GM18861 (cell line): ENCODE results near the gene FUBP3.

Experiments
- ATAC-seq: cut with Tn5 transposase; IDR thresholded peaks from one replicate; pipeline ENCODE4 v1.9.1; 2021; ENCODE audit not compliant: unreplicated experiment

The FUBP3 gene

DNA sequence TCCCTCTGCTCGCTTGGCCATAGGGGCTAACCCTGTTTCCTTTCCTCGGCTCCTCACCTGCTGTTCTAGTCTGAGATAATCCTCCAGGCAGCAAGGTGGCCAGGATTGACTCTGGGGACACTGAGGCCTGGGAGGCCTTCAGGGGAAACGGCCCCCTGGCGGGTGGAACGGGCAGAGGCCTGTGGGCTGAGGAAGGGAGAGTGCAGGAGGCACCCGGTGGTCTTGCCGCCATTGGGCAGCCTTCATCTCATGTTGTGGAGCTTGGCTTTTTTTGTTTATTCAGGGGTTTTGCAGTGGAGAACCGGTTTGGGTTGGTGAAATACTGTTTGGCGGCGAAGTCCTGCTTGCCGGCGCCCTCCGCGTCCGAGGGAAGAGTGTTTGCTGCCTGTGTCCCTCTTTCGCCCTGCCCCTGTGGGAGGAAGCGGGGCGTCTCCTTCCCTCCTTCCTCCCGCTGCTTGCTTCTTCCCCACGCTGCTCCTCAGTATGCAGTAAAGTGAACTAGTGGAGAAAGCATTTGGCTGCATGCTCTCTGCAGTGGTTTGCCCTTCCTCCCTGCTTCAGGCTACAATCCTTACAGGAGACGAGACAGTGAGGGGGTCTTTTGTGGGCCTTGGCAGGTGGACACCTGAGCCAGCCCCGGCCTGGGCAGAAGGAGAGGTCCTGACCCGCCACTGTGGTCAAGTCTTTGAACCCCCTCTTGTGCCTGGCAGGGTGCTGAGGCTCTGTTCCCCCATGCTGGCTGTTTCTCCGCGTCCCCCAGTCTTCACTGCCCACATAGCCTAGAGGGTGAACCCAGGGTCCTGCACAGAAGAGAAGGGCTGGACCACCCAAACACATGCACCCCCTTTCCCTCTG, 54.2 kb downstream of the FUBP3 start:
- no peak for ATAC-seq

DNA sequence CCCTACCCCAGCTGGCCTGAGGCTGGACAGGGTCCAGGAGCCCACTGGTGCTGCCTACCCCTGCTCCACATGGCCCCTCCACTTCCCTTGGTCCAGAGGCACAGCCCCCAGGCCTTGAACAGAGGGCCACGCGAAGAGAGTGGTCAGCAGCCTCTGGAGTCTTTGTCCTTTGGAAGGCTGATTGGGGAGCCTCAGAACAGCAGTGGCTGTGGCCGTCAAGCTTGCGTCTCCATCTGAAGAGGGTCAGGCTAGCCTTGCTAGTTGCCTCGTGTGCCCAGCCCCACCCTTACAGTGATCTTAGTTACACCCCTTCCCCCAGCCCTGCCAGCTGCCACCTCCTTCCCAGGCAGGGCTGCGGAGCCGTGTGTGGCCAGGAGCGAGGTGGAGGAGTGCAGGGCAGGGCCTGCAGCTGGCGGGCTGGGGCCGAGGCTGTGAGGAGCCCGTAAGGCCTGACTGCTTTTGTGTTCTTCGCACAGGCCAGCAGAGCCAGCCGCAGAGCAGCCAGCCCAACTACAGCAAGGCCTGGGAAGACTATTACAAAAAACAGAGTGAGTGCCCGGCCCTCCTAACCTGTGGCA, 54.9 kb downstream of the FUBP3 start:
- ATAC-seq = no peak

DNA sequence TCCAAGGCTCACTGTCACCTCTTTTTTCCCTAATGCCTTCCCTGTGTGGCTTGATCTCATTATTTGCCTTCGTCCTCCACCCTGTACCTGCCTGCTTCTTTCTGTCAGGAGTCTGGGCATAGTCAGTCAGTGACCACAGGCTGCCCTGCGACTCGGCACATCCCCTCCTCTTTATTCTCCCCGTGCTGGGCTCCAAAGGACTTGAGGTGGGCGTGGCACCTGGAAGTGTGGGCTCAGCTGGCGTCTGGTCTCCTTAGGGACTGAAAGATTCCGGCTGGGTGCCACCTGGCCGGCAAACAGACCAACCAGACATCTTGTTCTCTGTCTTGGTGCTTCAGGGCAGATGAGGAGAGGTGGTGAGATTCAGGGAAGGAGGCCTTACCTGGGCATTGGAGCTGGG, 55.4 kb downstream of the FUBP3 start:
- no peak for ATAC-seq

DNA sequence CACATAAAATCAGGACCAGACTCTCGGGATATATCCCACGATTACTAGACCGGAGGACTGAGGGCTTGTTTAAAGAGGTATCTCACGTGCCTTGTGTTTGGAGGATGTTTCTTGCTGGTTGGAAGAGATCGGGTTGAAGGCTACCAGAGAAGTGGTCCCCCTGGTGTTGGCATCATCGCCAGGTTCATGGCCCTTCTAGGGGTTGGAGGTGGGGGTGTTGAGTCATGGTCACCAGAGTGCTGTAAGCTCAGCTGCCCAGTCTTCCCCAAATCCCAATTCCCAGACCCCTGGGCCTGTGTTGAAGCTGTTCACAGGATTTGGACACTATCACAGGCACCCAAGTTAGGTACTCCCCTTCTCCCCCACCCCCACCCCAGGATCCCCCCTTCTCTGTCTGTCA, 55.9 kb downstream of the FUBP3 start:
- no peak for ATAC-seq

DNA sequence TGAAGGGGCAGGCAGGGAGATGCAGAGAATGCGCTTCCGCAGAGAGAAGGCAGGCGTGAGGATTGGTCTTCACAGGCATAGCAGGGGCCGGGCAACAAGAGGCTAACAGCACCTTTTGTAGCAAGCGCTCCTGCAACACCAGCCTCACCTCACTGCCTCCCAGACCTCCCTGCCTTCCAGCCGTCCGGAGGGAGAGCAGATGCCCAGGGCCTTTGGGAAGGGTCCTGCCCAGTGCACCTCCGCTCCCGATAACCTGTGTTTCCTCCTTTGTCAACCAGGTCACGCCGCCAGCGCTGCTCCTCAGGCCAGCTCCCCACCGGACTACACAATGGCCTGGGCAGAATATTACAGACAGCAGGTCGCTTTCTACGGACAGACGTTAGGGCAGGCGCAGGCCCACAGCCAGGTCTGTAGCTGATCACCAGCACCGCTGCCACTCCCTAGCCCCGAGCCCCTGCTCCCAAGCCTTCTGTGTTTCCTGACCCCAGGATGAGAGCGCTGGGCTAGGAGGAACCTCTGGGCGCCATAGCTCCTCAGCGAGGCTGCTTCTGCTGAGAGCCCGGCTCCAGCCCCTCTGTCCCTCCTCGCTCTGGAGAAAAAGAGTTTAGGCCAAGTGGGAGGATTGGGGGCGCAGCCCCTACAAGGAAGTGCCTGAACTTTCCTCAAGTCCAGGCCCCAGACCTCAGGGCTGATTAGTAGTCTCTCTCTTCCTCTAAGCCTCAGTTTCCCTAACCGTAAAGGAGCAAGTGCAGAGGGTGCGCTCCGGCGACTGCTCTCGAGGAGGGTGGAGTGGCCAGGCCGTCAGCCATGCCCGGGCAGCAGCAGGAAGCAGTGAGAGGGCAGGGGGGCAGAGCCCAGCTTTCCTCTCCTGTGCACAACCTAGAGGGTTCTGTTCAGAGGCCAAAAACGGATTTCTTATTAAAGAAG, 56.6 kb downstream of the FUBP3 start:
- ATAC-seq = no peak

DNA sequence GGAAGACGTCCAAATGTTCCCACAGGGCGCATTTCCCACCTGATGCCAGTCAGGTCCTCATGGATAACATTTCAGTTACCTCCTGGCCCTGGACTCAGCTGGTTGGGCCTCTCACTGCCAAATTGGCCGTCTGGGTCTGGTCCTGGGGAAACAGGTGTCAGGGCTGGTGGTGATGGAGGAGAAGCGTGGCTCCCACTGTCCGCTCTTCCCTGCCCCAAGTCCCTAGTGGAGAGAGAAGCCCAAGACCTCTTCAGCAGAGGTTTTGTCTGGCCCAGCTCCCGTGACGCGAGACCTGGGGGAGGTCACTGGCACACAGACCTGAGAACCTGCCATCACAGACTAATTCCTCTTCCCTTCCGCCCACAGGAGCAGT, 57.3 kb downstream of the FUBP3 start:
- no peak for ATAC-seq

DNA sequence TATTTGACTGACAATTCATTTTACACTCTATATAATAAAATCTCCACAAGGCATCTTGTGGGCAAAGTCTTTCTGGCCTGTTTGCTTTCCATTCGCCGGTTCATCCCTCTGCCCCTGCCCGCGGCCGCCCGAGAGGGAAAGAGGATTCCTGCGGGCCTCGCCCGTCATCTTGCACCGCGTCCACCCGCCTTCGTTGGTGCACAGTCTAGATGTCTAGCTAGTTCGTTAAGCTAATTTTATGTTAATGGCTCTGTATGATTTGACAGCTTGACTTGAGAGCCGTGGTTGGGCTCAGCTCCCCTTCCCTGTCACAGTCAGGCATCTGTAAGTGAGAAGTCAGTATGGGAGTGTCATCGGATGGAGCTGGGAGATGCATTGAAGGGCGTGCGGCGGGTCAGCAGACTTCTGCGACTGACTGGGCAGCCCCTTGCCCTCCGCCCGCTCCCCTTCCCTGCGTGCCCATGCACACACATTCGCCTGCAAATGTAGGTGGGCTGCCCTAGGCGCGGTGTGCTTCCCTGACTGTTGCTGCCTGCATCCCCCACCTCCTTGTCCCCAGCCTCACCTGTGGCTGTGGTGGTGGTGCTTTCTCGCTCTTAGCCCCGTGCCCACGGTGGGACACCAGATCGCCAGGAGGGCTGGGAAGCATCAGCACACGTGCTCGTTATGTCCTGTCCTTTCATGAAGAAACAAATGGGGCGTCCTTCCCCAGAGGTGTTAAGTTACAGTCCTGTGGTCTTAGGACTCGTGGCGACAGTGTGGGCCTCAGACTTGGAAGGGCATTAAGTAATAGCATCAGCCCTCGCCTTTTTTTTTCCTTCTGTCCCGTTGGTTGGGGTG, 59.1 kb downstream of the FUBP3 start:
- no peak for ATAC-seq

DNA sequence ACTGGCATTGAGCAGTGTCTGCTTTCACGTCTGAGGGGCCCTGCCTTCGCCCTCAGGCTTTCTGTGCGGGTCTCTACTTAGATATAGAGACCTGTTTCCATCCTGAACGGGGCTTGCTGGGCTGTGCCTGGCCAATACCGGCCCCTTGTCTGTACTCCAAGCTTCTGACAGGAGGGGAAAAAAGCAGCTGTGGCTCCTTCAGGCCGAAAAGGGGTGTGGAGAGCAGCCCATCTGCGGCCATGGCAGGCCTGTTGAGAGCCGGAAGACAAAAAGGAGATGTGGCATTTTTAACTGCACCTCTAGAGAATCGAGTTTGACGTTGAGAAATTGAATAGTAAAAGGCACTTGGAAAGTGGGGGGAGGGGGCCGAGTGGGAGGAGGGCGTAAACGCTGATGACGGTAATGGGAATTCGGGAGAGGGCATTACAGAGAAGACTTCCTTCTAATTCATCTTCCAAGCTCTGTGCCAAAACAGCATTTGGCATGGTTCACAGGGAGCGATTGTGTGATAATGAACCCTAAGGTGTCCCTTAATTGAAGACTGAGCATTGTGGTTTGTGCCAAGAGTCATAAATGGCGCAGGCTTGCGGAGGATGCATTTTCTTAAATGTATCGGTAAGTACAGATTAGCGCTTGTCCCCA, 59.9 kb downstream of the FUBP3 start:
- no peak for ATAC-seq

DNA sequence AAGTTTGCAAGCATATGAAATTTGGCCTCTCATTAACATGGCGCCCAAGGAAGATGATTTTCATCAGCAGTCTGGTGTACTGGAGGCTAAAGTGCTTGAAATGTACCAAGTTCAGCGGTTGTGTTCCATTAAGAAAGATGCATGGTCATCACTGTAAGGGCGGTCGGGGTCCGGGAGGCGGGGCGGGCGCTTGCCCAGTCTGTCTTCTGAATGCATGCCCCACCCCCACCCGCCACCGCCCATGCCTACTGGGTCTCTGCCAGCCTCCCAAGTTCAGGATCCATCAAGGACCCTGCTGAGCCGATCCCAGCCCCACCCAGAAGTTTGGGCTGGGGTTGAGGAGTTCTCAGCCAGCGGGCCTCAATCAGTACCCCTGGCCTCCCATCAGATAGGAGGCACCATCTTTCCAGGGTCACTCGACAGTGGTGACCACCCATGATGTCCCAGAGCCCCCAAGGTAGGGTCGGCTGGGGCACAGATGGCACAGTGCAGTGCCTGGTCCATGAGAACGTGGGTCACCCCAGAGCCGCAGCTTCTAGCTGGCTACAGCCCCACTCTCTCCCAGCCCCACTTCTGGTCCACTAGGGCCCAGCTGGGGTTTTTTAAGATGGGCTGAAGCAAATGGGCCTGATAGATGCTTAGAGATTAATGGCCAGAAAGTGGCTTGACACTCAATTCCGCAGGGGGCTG, 60.6 kb downstream of the FUBP3 start:
- no peak for ATAC-seq

DNA sequence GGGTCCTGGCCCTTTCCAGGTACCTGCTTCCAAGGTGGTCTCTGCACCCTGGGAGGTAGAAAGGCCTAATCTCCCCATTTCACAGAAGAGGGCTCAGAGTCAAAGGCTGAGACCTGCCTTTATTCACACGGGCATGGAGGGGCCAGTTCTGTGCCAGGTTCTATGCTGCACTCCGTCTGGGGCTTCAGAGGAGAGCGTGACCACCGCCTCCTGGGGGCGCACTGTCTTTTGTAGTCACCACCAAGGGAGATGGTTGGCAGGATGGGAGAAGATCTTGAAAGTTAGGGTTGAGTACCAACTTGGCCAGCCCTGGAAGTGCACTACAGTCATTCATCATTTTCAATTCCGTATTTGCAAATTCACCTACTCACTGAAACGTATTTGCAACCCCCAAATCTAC, 61.3 kb downstream of the FUBP3 start:
- no peak for ATAC-seq

DNA sequence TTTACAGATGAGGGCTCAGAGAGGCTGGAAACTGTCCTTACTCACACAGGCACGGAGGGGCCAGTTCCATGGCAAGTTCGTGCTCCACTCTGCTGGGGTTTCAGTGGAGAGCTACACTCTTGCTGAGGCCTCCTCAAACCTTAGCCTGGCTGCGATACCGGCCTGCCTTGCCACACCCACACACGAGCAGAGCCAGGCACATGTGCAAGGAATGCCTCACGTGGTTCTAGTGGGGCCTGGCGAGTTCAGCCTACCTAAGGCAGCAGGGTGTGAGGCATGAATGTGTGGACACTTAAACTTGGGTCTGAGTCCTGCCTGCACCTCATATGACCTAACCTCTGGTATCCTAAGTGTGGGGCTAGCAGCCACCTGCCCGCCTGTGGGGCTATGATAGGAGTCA, 63.5 kb downstream of the FUBP3 start:
- no peak for ATAC-seq

DNA sequence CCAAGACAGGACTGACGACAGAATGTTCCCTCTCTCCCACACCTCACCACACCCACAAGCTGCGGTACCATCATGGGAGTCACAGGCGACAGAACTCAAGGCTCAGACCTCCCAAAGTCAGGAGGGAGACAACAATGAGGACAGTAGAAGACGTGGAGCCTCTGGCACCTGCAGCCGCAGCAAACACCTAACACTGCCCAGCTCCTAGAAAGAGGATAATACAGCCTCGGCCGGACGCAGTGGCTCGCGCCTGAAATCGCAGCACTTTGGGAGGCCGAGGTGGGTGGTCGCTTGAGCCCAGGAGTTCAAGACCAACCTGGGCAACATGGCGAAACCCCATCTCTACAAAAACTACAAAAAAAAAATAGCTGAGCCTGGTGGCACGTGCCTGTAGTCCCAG, 71.8 kb downstream of the FUBP3 start:
- ATAC-seq = no peak

DNA sequence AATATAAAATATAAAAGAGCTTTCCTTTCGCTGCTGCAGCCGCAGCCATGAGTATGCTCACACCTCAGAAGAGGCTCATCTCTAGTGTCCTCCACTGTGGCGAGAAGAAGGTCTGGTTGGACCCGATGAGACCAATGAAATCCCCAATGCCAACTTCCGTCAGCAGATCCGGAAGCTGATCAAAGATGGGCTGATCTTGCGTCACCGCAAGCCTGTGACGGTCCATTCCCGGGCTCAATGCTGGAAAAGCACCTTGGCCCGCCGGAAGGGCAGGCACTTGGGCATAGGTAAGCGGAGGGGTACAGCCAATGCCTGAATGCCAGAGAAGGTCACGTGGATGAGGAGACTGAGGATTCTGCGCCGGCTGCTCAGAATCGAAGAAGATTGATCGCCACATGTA, 72.4 kb downstream of the FUBP3 start:
- ATAC-seq = no peak

DNA sequence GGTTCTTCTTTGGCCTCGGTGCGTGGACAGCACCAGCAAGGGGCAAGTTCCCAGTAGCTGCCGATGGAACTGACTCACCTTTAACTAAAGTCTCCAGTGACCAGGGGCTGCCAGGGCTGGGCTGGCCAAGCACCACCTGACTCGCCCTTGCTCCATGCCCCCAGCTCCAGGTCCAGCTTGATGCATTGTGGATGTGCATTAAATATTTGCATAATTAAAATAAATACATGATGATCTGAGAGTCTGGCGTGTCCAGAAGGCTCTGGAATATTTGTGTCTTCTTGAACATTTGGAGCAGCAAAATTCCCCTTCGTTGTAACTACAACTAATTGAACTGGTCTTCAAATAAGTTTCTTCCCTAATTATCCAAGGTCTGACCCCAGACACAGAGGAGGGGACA, 75.5 kb downstream of the FUBP3 start:
- ATAC-seq = no peak

DNA sequence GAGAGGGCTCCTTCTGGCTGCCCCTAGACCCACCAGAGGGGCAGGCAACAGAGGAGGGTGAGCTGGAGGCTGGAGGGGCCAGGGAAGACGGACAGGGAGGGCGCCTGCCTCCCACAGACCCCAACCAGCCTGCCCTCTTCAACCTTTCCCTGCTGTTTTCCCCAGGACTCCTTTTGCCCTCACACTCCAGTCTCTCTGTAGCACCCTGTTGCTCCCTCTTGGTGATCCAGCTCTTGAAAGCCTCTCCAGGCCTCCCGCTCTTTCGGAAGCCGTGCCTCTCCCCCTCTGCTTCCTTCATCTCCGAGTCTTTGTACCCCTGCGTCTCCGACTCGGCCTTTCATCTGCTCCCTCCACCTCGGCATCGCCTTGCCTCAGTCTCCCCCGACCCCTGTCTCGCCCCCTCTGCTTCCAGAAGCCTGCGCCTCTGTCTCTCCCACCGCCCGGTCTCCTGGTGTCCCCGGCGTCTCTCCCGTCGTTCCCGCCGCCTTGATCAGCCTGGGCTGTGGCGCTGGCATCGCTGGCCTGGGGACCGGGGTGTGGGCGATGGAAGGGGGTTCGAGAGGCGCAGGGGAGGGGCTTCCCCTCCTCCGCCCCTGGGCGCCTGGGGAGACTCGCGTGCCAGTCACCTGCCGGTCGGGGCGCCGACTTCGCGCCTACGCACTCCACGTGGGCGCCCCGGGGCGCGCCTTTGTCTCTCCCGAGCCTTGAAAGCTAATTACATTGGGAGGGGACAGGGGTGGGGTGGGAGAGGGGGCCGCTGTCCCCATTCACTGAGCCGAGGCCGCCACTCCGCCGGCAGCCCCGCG, 79.7 kb downstream of the FUBP3 start:
- no peak for ATAC-seq

DNA sequence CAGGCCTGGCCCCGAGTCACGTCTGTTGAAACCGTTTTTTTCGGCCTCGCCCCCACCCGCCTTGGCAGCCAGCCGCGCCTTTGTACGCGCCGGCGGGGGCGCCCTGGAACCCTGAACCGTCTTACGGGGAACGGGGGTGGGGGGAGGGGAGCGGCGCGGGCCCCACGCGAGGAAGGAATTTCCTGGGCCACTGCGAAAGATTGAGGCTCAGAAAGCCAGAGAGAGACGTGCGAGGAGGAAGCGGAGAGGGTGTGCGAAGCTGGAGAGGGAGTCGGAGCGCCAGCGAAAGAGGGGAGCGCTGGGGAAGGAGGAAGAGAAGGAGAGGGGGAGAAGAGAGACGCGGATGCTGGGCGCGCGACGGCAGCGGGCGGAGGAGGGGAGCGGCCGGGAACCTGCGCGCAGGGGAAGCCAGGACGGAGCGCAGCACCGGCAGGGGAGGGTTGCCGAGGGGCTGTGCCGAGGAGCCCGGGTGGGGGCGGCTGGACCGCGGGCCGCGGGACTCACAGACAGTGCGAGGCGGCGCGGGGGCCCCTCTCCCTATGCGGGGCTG, 80.4 kb downstream of the FUBP3 start:
- ATAC-seq = no peak

DNA sequence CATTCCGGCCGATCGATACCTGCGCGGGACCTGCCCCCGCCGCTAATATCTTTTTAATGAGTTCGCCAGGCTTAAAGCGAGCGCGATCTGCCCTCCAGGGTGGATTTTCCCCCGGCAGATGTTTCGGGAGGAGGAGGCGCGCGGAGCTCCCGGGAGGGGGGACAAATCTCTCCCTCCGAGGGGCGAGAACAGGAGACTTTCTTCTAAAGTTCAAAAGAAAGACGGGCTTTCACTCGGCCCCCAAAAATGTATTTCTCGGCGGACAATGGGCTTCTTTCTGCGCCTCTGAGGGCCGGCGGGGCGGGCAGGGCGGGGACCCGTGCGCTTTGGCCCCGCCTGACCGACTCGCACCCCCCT, 80.9 kb downstream of the FUBP3 start:
- no peak for ATAC-seq

DNA sequence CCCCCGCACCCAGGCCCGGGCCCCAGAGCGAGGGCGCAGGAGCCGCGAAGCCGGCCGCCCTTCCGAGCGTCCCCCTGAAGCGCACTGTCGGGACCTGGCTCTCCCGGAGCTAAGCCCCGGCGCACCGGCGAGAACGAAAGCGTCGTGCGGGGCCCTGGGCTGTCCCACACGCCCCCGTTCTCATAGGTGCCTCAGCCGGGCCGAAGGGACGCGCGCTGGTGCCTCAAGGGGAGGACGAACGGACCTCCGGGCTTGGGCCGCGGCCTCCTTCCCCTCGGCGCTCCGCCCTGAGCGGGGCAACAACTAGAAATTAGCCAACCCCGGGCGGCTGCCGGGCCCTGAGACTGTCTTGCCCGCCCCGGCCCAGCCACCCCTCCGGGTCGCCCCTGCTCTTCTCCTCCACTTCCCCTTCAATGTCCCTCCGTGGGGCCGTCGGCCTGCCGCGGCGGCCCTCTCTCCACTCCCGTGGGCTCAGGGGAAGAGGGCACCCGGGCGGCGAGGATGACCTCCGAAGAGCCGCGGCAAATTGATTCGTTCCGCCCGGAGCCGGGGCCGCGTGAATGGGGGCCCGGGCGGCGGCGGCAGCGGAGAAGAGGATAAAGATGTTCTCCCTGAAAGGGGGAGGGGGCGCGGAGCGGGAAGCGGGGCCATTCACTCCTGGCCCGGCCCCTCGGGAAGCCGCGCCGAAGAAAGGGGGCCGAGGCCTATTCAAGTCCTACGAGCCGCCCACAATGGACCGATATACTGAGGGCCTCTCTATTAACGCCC, 81.5 kb downstream of the FUBP3 start:
- no peak for ATAC-seq
